BLaER1 treated with 17β-estradiol and CSF1 and Interleukin-3, amounts not matched to agents 10 nM and 100 nM (cell line): ENCODE data around the gene KIAA0232.
"Not testable (repeated sequence)": the region's sequence is repeated elsewhere in the genome, so short reads cannot be mapped to it uniquely, and the experiment has no call there.

Experiments used
- H3K27ac ChIP-seq, 11 experiments: shearing (Covaris generic); formaldehyde crosslinking; 2 replicates each; pipeline ENCODE4 v1.8.1; 2022
- H3K27me3 ChIP-seq, 11 experiments: shearing (Covaris generic); formaldehyde crosslinking; 2 replicates each; pipeline ENCODE4 v1.8.1; 2022
- H3K36me3 ChIP-seq, 11 experiments: shearing (Covaris generic); formaldehyde crosslinking; 2 replicates each; pipeline ENCODE4 v1.8.1; 2022
- H3K4me1 ChIP-seq, 10 experiments: shearing (Covaris generic); formaldehyde crosslinking; 2 replicates each; pipeline ENCODE4 v1.8.1; 2022
- H3K4me2 ChIP-seq, 11 experiments: shearing (Covaris generic); formaldehyde crosslinking; 2 replicates each; pipeline ENCODE4 v1.8.1; 2022
- H3K4me3 ChIP-seq, 10 experiments: shearing (Covaris generic); formaldehyde crosslinking; 2 replicates each; pipeline ENCODE4 v1.8.1; 2022
- H3K9ac ChIP-seq, 11 experiments: shearing (Covaris generic); formaldehyde crosslinking; 2 replicates each; pipeline ENCODE4 v1.8.1; 2022
- H3K9me3 ChIP-seq, 11 experiments: shearing (Covaris generic); formaldehyde crosslinking; replicated peaks in 1 of 11; 2 replicates each; pipeline ENCODE4 v1.8.1; 2022
- H4K20me1 ChIP-seq, 11 experiments: shearing (Covaris generic); formaldehyde crosslinking; 2 replicates each; pipeline ENCODE4 v1.8.1; 2022
- Cebpa-rat ChIP-seq, 11 experiments: shearing (Covaris generic); IDR thresholded peaks; 2 replicates each; pipeline ENCODE4 v1.8.1; 2022

KIAA0232 gene

GRCh38 chr4:6886886-6887285 lies 104.4 kb downstream of the KIAA0232 start:
- no peak for TF ChIP-seq Cebpa-rat (IDR thresholded peaks at IDR 0.05)
- H3K9ac ChIP-seq = peak overlapping the region in 9 of 11 experiments; percentile 35 to 72 (median 67); a peak in 15 of 22 replicates
- H3K9me3 ChIP-seq = peaks cover 25 to 33% (median 31%) of the 10 kb centered on the region in 11 experiments
- H4K20me1 ChIP-seq = peaks cover 0 to 7% (median 0%) of the 10 kb centered on the region in 11 experiments; a peak in 2 of 22 replicates
- peaks cover 18 to 44% (median 37%) of the 10 kb centered on the region in 11 experiments for H3K36me3 ChIP-seq
- H3K27me3 ChIP-seq = no peaks in the 10 kb centered on the region
- peaks cover 70 to 86% (median 78%) of the 10 kb centered on the region in 10 experiments for H3K4me1 ChIP-seq
- H3K27ac ChIP-seq = peak overlapping the region; percentile 31 to 84 (median 79); a peak in 19 of 22 replicates
- H3K4me2 ChIP-seq = peak overlapping the region; percentile 67 to 96 (median 86); a peak in 21 of 22 replicates
- H3K4me3 ChIP-seq = no peak overlapping the region; a peak in 1 of 20 replicates

GRCh38 chr4:6887591-6888371 lies 105.3 kb downstream of the KIAA0232 start:
- peak overlapping the region in 8 of 10 experiments; percentile 5 to 55 (median 20); a peak in 9 of 20 replicates for H3K4me3 ChIP-seq
- H3K4me2 ChIP-seq = peak overlapping the region; percentile 67 to 96 (median 86)
- H4K20me1 ChIP-seq = peaks cover 0 to 7% (median 0%) of the 10 kb centered on the region in 11 experiments; a peak in 2 of 22 replicates
- peaks cover 79 to 95% (median 87%) of the 10 kb centered on the region in 10 experiments for H3K4me1 ChIP-seq
- H3K27me3 ChIP-seq = no peaks in the 10 kb centered on the region
- TF ChIP-seq Cebpa-rat (IDR thresholded peaks at IDR 0.05) = peak in 1 of 11 experiments; percentile 27; a peak in 1 of 22 replicates
- peak overlapping the region; percentile 36 to 69 (median 66); a peak in 19 of 22 replicates for H3K9ac ChIP-seq
- peaks cover 25 to 33% (median 31%) of the 10 kb centered on the region in 11 experiments for H3K9me3 ChIP-seq
- H3K27ac ChIP-seq = peak overlapping the region; percentile 48 to 84 (median 79); a peak in 21 of 22 replicates
- peaks cover 9 to 35% (median 28%) of the 10 kb centered on the region in 11 experiments; a peak in 21 of 22 replicates for H3K36me3 ChIP-seq

- peak overlapping the region; percentile 67 to 96 (median 86) for H3K4me2 ChIP-seq
- no peaks in the 10 kb centered on the region for H3K27me3 ChIP-seq
- peaks cover 0 to 7% (median 0%) of the 10 kb centered on the region in 11 experiments; a peak in 1 of 22 replicates for H4K20me1 ChIP-seq
- H3K4me3 ChIP-seq = peak overlapping the region in 7 of 10 experiments; percentile 6 to 55 (median 34); a peak in 5 of 20 replicates
- peaks cover under 1 to 26% (median 20%) of the 10 kb centered on the region in 11 experiments; a peak in 18 of 22 replicates for H3K36me3 ChIP-seq
- H3K9ac ChIP-seq = peak overlapping the region; percentile 36 to 69 (median 66); a peak in 17 of 22 replicates
- peak overlapping the region; percentile 48 to 84 (median 79); a peak in 21 of 22 replicates for H3K27ac ChIP-seq
- H3K9me3 ChIP-seq = peaks cover 25 to 33% (median 31%) of the 10 kb centered on the region in 11 experiments
- H3K4me1 ChIP-seq = peaks cover 87 to 100% (median 95%) of the 10 kb centered on the region in 10 experiments
- TF ChIP-seq Cebpa-rat (IDR thresholded peaks at IDR 0.05) = no peak
These were observed 106.1 kb downstream of the KIAA0232 start for GRCh38 chr4:6888506-6889071.

GRCh38 chr4:6889101-6889735 lies 106.7 kb downstream of the KIAA0232 start:
- no peaks in the 10 kb centered on the region for H3K27me3 ChIP-seq
- peak overlapping the region in 10 of 11 experiments; percentile 71 to 84 (median 80); a peak in 21 of 22 replicates for H3K27ac ChIP-seq
- H4K20me1 ChIP-seq = peaks cover 0 to 7% (median 0%) of the 10 kb centered on the region in 11 experiments; a peak in 1 of 22 replicates
- peak overlapping the region in 6 of 11 experiments; percentile 36 to 69 (median 66); a peak in 2 of 22 replicates for H3K9ac ChIP-seq
- no peak for TF ChIP-seq Cebpa-rat (IDR thresholded peaks at IDR 0.05)
- H3K4me2 ChIP-seq = peak overlapping the region in 7 of 11 experiments; percentile 3 to 96 (median 92); a peak in 11 of 22 replicates
- peak overlapping the region in 7 of 10 experiments; percentile 10 to 55 (median 35); a peak in 9 of 20 replicates for H3K4me3 ChIP-seq
- H3K36me3 ChIP-seq = peaks cover 0 to 22% (median 14%) of the 10 kb centered on the region in 11 experiments; a peak in 13 of 22 replicates
- peaks cover 25 to 33% (median 31%) of the 10 kb centered on the region in 11 experiments for H3K9me3 ChIP-seq
- peaks cover 90 to 100% (median 100%) of the 10 kb centered on the region in 10 experiments for H3K4me1 ChIP-seq

- peak overlapping the region in 9 of 11 experiments; percentile 75 to 84 (median 81); a peak in 18 of 22 replicates for H3K27ac ChIP-seq
- H4K20me1 ChIP-seq = peaks cover 0 to 7% (median 0%) of the 10 kb centered on the region in 11 experiments; a peak in 1 of 22 replicates
- no peak for TF ChIP-seq Cebpa-rat (IDR thresholded peaks at IDR 0.05)
- peaks cover 25 to 33% (median 31%) of the 10 kb centered on the region in 11 experiments for H3K9me3 ChIP-seq
- H3K9ac ChIP-seq = no peak overlapping the region
- peak overlapping the region in 8 of 10 experiments; percentile 4 to 55 (median 30); a peak in 13 of 20 replicates for H3K4me3 ChIP-seq
- H3K36me3 ChIP-seq = peaks cover 0 to 20% (median 10%) of the 10 kb centered on the region in 11 experiments; a peak in 11 of 22 replicates
- peaks cover 90 to 100% (median 100%) of the 10 kb centered on the region in 10 experiments for H3K4me1 ChIP-seq
- H3K4me2 ChIP-seq = peak overlapping the region in 7 of 11 experiments; percentile 3 to 96 (median 89); a peak in 10 of 22 replicates
- no peaks in the 10 kb centered on the region for H3K27me3 ChIP-seq
These were observed 107.3 kb downstream of the KIAA0232 start for GRCh38 chr4:6889736-6890324.

- peaks cover 0 to 20% (median 10%) of the 10 kb centered on the region in 11 experiments; a peak in 11 of 22 replicates for H3K36me3 ChIP-seq
- peaks cover 0 to 7% (median 0%) of the 10 kb centered on the region in 11 experiments; a peak in 1 of 22 replicates for H4K20me1 ChIP-seq
- H3K27me3 ChIP-seq = no peaks in the 10 kb centered on the region
- TF ChIP-seq Cebpa-rat (IDR thresholded peaks at IDR 0.05) = no peak
- H3K27ac ChIP-seq = peak overlapping the region in 10 of 11 experiments; percentile 61 to 84 (median 80); a peak in 20 of 22 replicates
- peaks cover 87 to 100% (median 99%) of the 10 kb centered on the region in 10 experiments for H3K4me1 ChIP-seq
- H3K4me2 ChIP-seq = peak overlapping the region in 9 of 11 experiments; percentile 79 to 96 (median 86); a peak in 12 of 22 replicates
- peaks cover 25 to 33% (median 32%) of the 10 kb centered on the region in 11 experiments for H3K9me3 ChIP-seq
- H3K9ac ChIP-seq = peak overlapping the region in 1 of 11 experiments; percentile 72; a peak in 1 of 22 replicates
- peak overlapping the region in 8 of 10 experiments; percentile 4 to 55 (median 30); a peak in 13 of 20 replicates for H3K4me3 ChIP-seq
These were observed 107.8 kb downstream of the KIAA0232 start for GRCh38 chr4:6890358-6890757.

GRCh38 chr4:6890971-6891370 lies 108.4 kb downstream of the KIAA0232 start:
- peaks cover 80 to 95% (median 93%) of the 10 kb centered on the region in 10 experiments for H3K4me1 ChIP-seq
- peak overlapping the region in 7 of 10 experiments; percentile 4 to 55 (median 37); a peak in 8 of 20 replicates for H3K4me3 ChIP-seq
- peak overlapping the region; percentile 79 to 93 (median 88) for H3K4me2 ChIP-seq
- H3K9me3 ChIP-seq = peaks cover 25 to 39% (median 32%) of the 10 kb centered on the region in 11 experiments
- peak overlapping the region; percentile 53 to 84 (median 79); a peak in 21 of 22 replicates for H3K27ac ChIP-seq
- H4K20me1 ChIP-seq, H3K27me3 ChIP-seq: not testable (repeated sequence)
- peak overlapping the region in 9 of 11 experiments; percentile 53 to 73 (median 70); a peak in 17 of 22 replicates for H3K9ac ChIP-seq
- peaks cover 0 to 20% (median 10%) of the 10 kb centered on the region in 11 experiments; a peak in 11 of 22 replicates for H3K36me3 ChIP-seq
